ENCODE measurements around the gene MYH7.

The MYH7 gene

DNA sequence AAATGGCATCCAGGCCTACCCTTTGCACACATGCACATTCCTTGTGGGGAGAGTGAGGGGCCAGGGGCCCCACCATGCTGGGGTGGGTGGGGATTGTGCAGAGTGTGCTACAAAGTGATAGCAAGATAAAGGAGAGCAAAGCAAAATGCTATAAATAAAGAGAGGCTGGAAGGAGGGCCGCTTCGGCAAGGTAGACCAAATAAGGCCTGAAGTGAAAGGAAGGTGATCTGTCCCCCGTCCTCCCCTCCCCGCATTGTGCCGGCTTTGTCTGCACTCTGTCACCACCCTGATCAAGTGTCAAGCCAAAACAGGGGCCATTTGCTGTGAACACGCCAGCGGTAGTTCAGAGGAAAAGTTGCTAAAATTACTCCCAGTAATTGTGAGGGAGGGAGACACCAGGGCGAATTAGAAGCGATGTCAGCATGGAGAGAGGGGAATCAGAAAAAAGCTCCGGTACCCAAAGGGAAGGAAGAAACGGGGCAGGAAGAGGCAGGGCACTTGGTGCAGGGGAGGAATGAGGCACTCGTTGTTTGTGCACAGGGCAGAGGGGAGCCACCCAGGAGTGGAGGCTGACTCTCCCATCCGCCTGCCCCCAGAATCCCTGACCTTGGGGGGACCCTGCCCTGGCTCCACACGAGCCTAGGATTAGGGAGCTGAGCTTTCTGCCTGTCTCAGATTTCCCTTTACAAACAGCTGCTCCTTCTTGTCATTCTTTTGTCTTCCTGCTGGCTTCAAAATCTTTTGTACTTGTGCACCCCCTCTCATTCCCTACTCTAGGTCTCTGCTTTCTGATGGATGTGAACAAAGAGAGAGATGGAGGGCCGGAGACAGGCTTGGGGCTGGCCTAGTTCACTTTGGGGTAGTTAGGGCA lies 2.9 kb upstream of the MYH7 start:
- no peaks in the 10 kb centered on the region for H3K4me1 ChIP-seq (ENCODE audit: control insufficient read depth in 1 of 2, insufficient read depth in 2 of 2, low read length in 2 of 2)
- no peak overlapping the region for H3K4me3 ChIP-seq (ENCODE audit: low read depth in 1 of 2, low read length in 2 of 2)
- H3K27ac ChIP-seq (ENCODE audit: low read depth, low read length) = no peak overlapping the region
- no peaks in the 10 kb centered on the region for H3K9me3 ChIP-seq (ENCODE audit: control insufficient read depth in 1 of 2, low read length in 2 of 2)
- no peaks in the 10 kb centered on the region for H3K36me3 ChIP-seq (ENCODE audit: control insufficient read depth in 1 of 2, insufficient read depth in 2 of 2, low read length in 2 of 2)
- H3K9ac ChIP-seq (ENCODE audit: low read depth in 1 of 2, low read length in 2 of 2) = no peak overlapping the region
- no peaks in the 10 kb centered on the region for H3K27me3 ChIP-seq (ENCODE audit: control insufficient read depth in 1 of 2, insufficient read depth in 2 of 2, low read length in 2 of 2)

DNA sequence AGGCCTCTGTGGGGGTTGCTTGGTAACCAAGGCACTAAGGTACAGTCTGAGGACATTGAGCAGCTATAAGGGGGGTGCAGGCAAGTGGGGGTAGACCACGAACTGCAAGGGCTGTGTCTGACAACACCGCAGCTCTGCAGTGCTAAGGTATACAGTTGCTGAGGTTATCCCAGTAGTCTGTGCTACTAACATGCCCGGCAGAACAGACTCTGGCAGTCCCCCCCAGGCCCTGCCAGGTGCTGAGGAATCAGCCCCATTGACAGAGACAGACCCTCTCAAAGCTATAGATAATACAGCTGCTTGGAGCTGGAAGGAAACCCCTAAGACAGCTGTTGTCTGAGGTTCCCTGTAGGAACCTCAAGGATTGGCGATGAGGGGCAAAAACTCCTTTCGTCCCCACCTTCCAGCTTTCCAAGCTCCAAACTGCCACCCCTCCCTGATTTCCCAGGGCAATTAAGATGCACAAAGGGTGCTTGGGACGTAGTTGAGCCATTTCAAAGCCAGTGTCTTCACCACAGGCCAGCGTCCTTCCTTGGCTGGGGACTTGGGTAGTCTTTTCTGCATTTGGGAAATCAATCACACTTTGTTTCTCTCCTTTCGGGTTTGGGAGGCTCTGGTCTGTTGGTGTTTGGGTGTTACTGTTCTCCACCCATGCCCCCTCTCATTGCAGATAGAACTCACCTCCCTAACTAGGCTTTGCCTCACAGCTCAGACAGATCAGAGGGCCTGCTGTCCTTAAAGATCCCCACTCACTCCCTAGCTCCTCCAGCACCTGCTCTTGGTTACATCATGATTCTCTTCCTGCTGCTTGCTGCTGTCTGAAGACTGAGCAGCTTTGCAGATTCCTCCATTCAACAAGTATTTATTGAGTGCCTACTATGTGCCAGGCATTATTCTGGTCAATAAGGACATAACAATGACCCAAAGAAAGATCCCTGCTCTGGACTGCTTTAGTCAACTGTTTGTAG lies 2.0 kb upstream of the MYH7 start:
- Histone ChIP-seq H3K9me3 (ENCODE audit: control insufficient read depth in 1 of 2, low read length in 2 of 2) (no peaks in the 10 kb centered on the region), H3K27ac (ENCODE audit: low read depth, low read length) (no peak overlapping the region), H3K9ac (ENCODE audit: low read depth in 1 of 2, low read length in 2 of 2) (no peak overlapping the region), H3K4me3 (ENCODE audit: low read depth in 1 of 2, low read length in 2 of 2) (no peak overlapping the region), H3K27me3 (ENCODE audit: control insufficient read depth in 1 of 2, insufficient read depth in 2 of 2, low read length in 2 of 2) (no peaks in the 10 kb centered on the region), H3K36me3 (ENCODE audit: control insufficient read depth in 1 of 2, insufficient read depth in 2 of 2, low read length in 2 of 2) (no peaks in the 10 kb centered on the region), H3K4me1 (ENCODE audit: control insufficient read depth in 1 of 2, insufficient read depth in 2 of 2, low read length in 2 of 2) (no peaks in the 10 kb centered on the region)

DNA sequence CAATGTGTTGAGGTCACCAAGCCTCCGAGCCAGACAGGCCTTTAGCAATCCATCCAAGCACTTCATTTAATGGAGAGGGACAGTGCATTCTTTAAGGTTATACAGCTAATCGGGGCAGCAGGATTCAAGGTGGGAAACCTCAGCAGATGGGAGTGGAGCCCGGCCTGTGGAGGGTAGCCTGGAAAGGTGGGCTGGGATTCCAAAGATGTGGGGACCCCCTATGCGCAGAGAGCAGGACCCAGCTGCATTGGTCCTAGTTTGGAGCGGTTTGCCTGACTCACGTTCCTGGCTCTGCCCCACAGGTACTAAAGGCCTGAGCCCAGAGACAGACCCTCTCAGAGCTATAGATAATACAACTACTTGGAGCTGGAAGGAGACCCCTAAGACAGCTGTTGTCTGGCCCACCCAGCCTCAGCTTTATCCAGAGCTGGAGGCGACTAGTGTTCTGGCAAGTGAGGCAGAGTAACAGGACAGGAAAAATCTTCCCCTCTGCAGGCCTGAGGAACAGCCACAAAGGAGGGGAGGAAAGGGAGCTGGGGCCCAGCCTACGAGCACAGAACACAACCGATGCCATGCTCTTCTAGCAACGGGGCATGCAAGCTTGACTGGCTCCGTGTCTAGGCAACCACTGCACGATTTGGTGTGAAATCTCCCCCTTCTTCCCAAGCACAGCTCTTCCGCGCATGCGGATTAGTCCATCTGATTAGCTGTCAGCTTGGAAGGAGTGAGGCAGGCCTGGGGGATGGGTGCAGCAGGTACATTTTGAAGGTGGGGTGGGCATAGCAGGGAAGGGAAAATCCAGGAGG lies 1.1 kb upstream of the MYH7 start:
- H3K9ac ChIP-seq (ENCODE audit: low read depth in 1 of 2, low read length in 2 of 2) = no peak overlapping the region
- no peaks in the 10 kb centered on the region for H3K4me1 ChIP-seq (ENCODE audit: control insufficient read depth in 1 of 2, insufficient read depth in 2 of 2, low read length in 2 of 2)
- H3K4me3 ChIP-seq (ENCODE audit: low read depth in 1 of 2, low read length in 2 of 2) = no peak overlapping the region
- no peak overlapping the region for H3K27ac ChIP-seq (ENCODE audit: low read depth, low read length)
- no peaks in the 10 kb centered on the region for H3K9me3 ChIP-seq (ENCODE audit: control insufficient read depth in 1 of 2, low read length in 2 of 2)
- H3K36me3 ChIP-seq (ENCODE audit: control insufficient read depth in 1 of 2, insufficient read depth in 2 of 2, low read length in 2 of 2) = no peaks in the 10 kb centered on the region
- no peaks in the 10 kb centered on the region for H3K27me3 ChIP-seq (ENCODE audit: control insufficient read depth in 1 of 2, insufficient read depth in 2 of 2, low read length in 2 of 2)

DNA sequence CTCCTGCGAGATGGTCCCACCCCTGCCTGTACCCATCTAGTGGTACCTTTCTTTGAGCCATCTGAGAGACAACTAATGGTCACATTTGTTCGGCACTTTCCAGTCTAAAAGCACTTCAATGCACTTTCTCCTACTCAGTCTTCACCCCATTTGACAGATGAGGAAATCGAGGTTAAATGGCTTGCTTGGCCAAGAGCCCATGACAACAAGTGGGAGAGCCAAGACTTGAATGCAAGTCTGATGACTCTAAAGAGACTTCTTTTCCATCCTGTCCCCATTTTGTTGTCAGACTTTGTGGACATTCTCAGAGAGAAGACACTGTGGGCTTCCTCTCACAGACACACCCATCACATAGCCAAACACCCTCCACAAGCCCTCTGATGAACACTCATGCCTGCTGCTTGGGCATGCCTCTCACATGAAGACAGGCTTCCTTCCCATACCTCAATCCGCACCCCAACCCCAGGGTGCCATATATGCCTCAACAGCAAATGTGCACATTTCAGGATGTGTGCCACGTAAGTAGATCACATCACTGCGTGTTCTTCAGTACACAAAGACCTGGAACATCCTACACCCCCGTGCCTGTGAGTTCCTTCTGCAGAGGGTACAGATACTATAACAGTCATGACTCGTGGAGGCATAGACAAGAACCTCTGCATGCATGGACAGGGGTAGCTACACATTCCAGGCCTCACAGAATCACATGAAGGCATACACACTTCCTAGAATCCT lies 805 bp downstream of the MYH7 start:
- H3K27ac ChIP-seq (ENCODE audit: low read depth, low read length) = no peak overlapping the region
- H3K9me3 ChIP-seq (ENCODE audit: control insufficient read depth in 1 of 2, low read length in 2 of 2) = no peaks in the 10 kb centered on the region
- no peaks in the 10 kb centered on the region for H3K27me3 ChIP-seq (ENCODE audit: control insufficient read depth in 1 of 2, insufficient read depth in 2 of 2, low read length in 2 of 2)
- H3K36me3 ChIP-seq (ENCODE audit: control insufficient read depth in 1 of 2, insufficient read depth in 2 of 2, low read length in 2 of 2) = no peaks in the 10 kb centered on the region
- no peak overlapping the region for H3K9ac ChIP-seq (ENCODE audit: low read depth in 1 of 2, low read length in 2 of 2)
- no peaks in the 10 kb centered on the region for H3K4me1 ChIP-seq (ENCODE audit: control insufficient read depth in 1 of 2, insufficient read depth in 2 of 2, low read length in 2 of 2)
- no peak overlapping the region for H3K4me3 ChIP-seq (ENCODE audit: low read depth in 1 of 2, low read length in 2 of 2)

DNA sequence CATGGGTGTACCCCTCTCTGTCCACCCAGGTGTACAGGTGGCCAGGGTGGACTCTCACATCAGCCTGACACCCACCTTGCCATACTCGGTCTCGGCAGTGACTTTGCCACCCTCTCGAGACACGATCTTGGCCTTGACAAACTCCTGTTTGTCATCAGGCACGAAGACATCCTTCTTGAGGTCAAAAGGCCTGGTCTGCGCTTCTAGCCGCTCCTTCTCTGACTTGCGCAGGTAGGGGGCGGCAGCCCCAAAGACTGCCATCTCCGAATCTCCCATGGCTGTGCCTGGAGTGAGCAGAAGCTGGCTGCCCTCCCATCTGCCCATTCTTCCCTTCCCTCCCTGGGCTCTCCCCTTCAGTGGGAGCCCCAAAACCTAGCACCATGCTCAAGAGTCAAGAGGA lies 2.0 kb downstream of the MYH7 start:
- no peak overlapping the region for H3K9ac ChIP-seq (ENCODE audit: low read depth in 1 of 2, low read length in 2 of 2)

DNA sequence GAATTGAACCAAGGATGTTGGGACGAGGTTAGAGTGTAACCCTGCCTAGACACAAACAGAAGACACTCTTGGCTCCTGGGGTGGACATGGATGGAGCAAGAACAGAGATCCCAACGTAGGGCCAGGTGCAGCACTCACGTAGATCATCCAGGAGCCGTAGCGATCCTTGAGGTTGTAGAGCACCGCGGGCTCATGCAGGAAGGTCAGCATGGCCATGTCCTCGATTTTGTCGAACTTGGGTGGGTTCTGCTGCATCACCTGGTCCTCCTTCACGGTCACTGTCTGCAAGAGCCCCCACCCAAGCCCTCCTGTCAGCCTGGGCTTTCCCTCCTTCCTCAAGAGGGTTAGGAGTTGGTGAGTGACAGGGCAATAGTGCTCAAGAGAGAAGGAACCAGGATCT lies 2.5 kb downstream of the MYH7 start:
- Histone ChIP-seq H3K9me3 (ENCODE audit: control insufficient read depth in 1 of 2, low read length in 2 of 2) (no peaks in the 10 kb centered on the region), H3K27ac (ENCODE audit: low read depth, low read length) (no peak overlapping the region), H3K4me3 (ENCODE audit: low read depth in 1 of 2, low read length in 2 of 2) (no peak overlapping the region), H3K27me3 (ENCODE audit: control insufficient read depth in 1 of 2, insufficient read depth in 2 of 2, low read length in 2 of 2) (no peaks in the 10 kb centered on the region), H3K4me1 (ENCODE audit: control insufficient read depth in 1 of 2, insufficient read depth in 2 of 2, low read length in 2 of 2) (no peaks in the 10 kb centered on the region), H3K36me3 (ENCODE audit: control insufficient read depth in 1 of 2, insufficient read depth in 2 of 2, low read length in 2 of 2) (no peaks in the 10 kb centered on the region), H3K9ac (ENCODE audit: low read depth in 1 of 2, low read length in 2 of 2) (no peak overlapping the region)

More for the DNA sequence above, 2.0 kb downstream of the MYH7 start:
- Histone ChIP-seq H3K4me3 (ENCODE audit: low read depth in 1 of 2, low read length in 2 of 2) (no peak overlapping the region), H3K9me3 (ENCODE audit: control insufficient read depth in 1 of 2, low read length in 2 of 2) (no peaks in the 10 kb centered on the region), H3K27ac (ENCODE audit: low read depth, low read length) (no peak overlapping the region), H3K36me3 (ENCODE audit: control insufficient read depth in 1 of 2, insufficient read depth in 2 of 2, low read length in 2 of 2) (no peaks in the 10 kb centered on the region), H3K4me1 (ENCODE audit: control insufficient read depth in 1 of 2, insufficient read depth in 2 of 2, low read length in 2 of 2) (no peaks in the 10 kb centered on the region), H3K27me3 (ENCODE audit: control insufficient read depth in 1 of 2, insufficient read depth in 2 of 2, low read length in 2 of 2) (no peaks in the 10 kb centered on the region)

DNA sequence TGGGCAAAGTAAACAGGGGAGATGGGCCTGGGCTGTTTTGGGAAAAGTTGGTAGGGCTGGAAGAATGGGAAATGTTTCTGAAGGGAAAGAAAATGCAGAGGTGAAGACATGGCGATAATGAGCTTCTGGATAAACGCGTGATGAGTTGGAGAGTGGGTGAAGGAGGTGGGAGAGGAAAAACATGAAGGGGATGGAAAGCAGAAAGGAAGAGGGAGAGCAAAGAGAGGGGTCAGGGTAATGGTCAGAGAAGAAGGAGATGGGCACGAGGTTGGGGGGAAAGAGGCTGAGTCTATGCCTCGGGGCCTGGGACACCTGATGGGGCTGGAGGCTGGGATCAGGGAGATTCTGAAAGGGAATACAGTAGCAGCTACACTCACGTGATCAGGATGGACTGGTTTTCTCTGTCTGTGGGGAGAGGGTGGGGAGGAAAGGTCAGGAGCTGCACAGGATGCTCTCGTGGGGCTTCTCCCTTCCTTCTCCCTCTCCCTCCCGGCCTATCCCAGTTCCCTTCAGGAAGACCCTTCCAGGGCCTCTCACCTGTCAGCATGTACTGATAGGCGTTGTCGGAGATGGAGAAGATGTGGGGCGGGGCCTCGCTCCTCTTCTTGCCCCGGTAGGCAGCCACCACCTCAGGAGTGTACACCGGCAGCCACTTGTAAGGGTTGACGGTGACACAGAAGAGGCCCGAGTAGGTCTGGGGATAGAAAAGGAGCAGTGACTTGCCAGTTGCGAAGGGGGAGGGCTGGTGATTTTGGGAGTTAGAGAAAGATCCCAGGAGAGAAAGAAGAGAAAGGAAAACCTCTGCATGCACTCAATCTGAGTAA lies 3.1 kb downstream of the MYH7 start:
- no peaks in the 10 kb centered on the region for H3K9me3 ChIP-seq (ENCODE audit: control insufficient read depth in 1 of 2, low read length in 2 of 2)
- no peaks in the 10 kb centered on the region for H3K27me3 ChIP-seq (ENCODE audit: control insufficient read depth in 1 of 2, insufficient read depth in 2 of 2, low read length in 2 of 2)
- H3K36me3 ChIP-seq (ENCODE audit: control insufficient read depth in 1 of 2, insufficient read depth in 2 of 2, low read length in 2 of 2) = no peaks in the 10 kb centered on the region
- H3K4me1 ChIP-seq (ENCODE audit: control insufficient read depth in 1 of 2, insufficient read depth in 2 of 2, low read length in 2 of 2) = no peaks in the 10 kb centered on the region
- H3K9ac ChIP-seq (ENCODE audit: low read depth in 1 of 2, low read length in 2 of 2) = no peak overlapping the region
- H3K4me3 ChIP-seq (ENCODE audit: low read depth in 1 of 2, low read length in 2 of 2) = no peak overlapping the region
- no peak overlapping the region for H3K27ac ChIP-seq (ENCODE audit: low read depth, low read length)

DNA sequence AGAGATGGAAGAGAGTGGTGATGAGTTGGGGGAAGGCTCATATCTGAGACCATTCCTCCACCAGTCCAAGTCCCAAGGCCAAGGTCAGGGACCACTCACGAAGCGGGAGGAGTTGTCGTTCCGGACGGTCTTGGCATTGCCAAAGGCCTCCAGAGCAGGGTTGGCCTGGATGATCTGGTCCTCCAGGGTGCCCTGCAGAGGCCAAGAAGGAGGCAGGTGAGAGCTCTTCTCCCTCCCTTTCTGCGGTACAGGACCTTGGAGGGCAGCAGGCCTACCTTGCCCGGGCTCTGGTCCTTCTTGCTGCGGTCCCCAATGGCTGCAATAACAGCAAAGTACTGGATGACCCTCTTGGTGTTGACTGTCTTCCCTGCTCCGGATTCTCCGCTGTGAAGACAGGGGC lies 4.0 kb downstream of the MYH7 start:
- Histone ChIP-seq H3K9ac (ENCODE audit: low read depth in 1 of 2, low read length in 2 of 2) (no peak overlapping the region), H3K36me3 (ENCODE audit: control insufficient read depth in 1 of 2, insufficient read depth in 2 of 2, low read length in 2 of 2) (no peaks in the 10 kb centered on the region), H3K27ac (ENCODE audit: low read depth, low read length) (no peak overlapping the region), H3K4me1 (ENCODE audit: control insufficient read depth in 1 of 2, insufficient read depth in 2 of 2, low read length in 2 of 2) (no peaks in the 10 kb centered on the region), H3K4me3 (ENCODE audit: low read depth in 1 of 2, low read length in 2 of 2) (no peak overlapping the region), H3K9me3 (ENCODE audit: control insufficient read depth in 1 of 2, low read length in 2 of 2) (no peaks in the 10 kb centered on the region), H3K27me3 (ENCODE audit: control insufficient read depth in 1 of 2, insufficient read depth in 2 of 2, low read length in 2 of 2) (no peaks in the 10 kb centered on the region)

- Histone ChIP-seq H3K9me3 (ENCODE audit: control insufficient read depth in 1 of 2, low read length in 2 of 2) (no peaks in the 10 kb centered on the region), H3K27me3 (ENCODE audit: control insufficient read depth in 1 of 2, insufficient read depth in 2 of 2, low read length in 2 of 2) (no peaks in the 10 kb centered on the region), H3K4me3 (ENCODE audit: low read depth in 1 of 2, low read length in 2 of 2) (no peak overlapping the region), H3K4me1 (ENCODE audit: control insufficient read depth in 1 of 2, insufficient read depth in 2 of 2, low read length in 2 of 2) (no peaks in the 10 kb centered on the region), H3K27ac (ENCODE audit: low read depth, low read length) (no peak overlapping the region), H3K9ac (ENCODE audit: low read depth in 1 of 2, low read length in 2 of 2) (no peak overlapping the region), H3K36me3 (ENCODE audit: control insufficient read depth in 1 of 2, insufficient read depth in 2 of 2, low read length in 2 of 2) (no peaks in the 10 kb centered on the region)
Observed at GRCh38 chr14:23430723-23431085, 4.8 kb downstream of the MYH7 start.

Data from duodenal mucosa (tissue), 2 donors.